ENCODE measurements around the gene PDSS2.

PDSS2 gene

DNA sequence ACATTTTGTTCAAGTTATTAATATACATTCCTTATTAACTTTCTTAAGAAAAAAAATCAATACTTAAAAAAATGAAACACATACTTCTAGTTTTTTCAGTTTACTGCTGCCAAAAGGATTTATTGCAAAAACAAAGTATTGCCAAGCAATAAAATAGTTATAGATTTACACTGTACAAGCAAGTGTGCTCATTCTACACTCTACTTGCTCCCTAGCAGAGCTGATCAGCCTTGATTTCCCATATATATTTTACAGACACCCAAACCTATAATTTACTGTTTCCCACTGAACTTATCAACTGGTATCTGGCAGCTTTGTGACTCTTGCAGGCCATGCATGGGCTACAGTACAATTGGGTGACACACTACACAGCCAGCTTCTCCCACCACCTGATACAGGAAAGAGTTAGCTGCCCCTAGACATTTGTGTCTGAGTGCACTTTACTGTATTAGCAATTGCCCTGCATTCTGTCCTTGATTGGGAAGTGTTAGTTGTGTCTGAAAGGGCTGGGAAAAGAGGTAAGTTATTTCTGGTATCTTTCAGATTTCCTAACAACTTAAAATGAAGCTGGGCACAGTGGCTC, 188.1 kb downstream of the PDSS2 start:
- DNase-seq (ENCODE audit: low spot score) = no peak

DNA sequence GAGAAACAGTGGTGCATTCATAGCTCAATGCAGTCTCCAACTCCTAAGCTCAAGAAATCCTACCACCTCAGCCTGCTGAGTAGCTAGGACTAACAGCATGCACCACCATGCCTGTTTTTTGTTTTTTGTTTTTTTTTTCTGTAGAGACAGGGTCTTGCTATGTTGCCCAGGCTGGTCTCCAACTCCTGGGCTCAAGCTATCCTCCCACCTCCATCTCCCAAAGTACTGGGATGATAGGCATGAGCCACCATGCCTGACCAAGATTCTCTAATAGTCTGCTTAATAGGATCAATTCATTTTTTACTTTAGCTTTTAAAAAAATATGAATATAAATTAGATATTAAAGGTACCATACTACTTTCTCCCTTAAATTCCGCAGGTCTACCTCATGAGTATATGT, 191.7 kb downstream of the PDSS2 start:
- no peak for DNase-seq (ENCODE audit: low spot score)

DNA sequence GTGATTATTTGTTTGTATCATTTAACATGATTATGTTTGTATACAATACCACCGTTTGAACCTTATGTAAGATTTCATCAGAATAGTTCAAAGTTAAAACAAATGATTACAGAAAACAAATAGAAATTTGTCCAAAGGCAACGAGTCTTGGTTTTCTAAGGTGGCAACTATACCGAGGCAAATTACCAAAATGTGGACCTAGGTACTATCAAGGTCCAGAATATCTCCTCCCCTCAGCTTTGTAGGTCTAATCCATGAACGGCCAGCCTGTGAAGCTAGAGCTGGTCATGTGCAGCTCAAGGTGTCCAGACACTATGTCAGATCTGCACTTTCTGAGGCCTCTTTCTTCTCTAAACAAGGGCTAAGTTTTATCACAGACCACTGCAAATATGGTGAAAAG, 192.4 kb downstream of the PDSS2 start:
- DNase-seq (ENCODE audit: low spot score) = no peak

DNA sequence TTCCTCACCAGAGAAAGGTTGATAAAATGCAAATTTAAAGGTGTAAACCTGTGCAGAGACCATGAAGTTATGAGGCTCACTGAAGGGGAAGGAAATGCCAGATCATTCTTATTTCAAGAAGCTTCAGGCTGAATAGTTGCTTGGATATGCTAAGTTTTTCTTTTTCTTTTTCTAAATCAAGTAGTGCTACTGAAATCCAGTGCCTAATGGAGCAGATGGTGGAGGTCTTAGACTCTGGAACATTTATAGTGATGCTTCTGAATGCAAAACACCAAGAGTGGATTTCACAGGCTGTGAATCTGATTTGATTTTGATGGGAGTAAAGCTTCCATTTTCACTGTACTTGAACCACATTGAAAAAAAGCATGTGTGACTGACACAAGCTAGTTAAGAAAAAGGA, 192.8 kb downstream of the PDSS2 start:
- no peak for DNase-seq (ENCODE audit: low spot score)

DNA sequence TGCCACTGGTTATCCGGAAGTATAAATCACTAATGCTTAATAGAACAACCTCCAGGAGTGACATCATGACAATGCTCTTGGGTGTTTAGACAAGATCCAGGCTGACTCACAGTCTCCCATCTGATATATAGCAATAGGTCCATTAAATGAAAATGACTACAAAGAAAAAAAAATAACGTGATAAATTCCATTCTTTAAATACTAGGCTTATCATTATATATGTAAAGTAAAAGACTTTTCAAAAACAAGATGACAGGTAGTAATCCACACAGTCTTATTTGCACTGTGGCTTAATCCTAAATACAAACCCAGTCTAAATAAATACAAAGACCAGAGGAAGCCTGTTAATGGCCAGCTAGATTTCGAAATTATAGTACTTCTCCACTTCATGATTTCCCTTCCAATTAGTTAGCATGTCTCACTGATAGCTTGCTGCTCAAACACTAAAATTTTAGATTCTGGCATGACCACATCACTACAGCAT, 195.0 kb downstream of the PDSS2 start:
- DNase-seq (ENCODE audit: low spot score) = no peak

DNA sequence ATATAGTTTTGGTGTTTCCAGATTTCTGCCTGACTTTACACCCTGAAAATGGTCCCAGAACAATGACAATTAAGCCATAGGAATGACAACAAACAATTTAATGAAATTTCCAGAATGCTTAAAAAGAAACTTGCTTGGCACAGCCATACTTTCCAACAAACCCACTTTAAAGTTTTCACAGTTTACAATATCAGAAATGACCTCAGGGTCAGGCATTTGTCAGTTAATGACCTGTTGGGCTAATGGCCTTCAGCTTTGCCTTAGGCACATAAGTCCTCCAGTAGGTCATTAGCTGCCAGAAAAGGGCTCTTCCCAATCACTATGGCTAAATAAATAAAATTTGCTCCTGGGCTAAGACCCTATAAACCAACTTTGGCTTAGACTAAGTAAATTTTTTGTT, 199.4 kb downstream of the PDSS2 start:
- no peak for DNase-seq (ENCODE audit: low spot score)

DNA sequence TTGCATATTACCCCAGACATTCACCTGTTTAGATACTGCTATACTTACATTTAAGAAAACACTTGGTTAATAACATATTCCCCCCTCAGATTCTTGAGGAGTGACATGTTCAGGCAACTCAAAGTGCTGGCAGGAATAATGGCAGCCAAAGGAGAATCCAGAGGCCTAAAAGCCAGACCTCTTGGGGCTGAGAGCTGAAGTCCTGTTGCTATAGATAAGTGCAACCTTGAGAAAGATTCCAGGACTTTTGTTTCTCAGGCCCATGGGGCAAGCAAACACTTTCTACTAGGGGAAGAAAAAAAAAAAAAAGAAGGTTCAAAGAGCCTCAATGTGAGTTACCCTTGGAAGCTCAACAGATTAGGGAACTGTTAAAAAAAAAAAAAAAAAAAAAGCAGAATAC, 211.2 kb downstream of the PDSS2 start:
- DNase-seq (ENCODE audit: low spot score) = no peak

DNA sequence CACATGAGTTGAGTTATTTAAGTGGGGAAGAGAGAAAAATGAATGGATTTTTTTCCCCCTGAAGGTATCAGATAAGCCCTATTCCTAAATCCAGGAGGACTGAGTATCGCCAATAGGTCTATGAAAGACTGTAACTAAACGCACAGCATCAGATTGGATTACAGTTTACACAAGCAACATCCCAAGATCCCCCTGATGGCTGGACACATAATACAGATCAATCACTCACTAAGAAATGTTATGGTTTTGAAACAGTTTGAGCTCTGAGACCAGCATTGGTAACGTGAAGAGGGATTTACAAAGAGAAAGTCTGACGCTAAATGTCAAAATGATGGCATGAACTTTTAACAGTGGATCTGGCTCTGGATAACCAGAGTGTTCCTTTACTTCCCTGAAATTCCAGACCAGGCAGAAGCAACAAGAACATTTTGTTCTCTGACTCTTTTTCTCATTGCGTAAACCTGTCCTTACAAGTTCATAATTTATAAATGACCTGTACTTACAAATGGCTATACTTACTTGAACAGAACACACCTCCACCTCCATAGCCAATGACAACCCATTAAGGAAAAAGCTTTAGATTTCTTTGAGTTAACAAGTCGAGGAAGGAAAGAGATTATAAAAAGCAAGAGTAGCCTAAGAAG, 212.3 kb downstream of the PDSS2 start:
- no peak for DNase-seq (ENCODE audit: low spot score)

DNA sequence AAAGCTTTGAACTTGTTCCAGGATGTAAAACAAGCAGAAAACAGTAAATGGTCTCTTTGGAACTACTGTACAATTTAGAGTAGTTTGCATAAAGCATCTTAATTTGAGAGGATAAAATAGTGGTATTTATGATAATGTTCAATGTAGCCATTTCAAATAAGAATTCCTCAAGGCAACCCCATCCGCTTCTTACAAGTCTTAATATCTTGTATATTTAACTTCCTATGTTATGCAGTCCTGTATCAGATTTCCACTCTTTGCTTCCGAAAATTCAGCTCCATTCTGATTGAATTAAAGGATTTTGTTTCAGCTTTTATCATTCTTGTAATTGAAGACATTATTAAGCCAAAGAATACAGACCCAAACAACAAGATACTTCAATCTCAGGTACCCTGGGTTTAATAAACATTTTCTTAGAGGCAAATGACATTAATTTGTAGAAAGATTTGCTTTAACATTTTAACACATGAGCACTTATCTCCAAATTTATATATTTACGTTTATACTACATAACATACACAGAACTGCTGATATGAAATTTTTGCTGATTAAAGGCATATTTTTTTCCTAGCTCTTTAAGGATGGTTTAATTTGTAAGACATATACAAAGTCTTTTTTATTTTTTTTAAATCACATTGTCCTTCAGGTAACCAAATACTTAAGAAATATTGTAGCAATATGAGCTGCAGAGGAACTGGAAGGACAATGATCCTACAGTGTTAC, 213.0 kb downstream of the PDSS2 start:
- DNase-seq (ENCODE audit: low spot score) = no peak

DNA sequence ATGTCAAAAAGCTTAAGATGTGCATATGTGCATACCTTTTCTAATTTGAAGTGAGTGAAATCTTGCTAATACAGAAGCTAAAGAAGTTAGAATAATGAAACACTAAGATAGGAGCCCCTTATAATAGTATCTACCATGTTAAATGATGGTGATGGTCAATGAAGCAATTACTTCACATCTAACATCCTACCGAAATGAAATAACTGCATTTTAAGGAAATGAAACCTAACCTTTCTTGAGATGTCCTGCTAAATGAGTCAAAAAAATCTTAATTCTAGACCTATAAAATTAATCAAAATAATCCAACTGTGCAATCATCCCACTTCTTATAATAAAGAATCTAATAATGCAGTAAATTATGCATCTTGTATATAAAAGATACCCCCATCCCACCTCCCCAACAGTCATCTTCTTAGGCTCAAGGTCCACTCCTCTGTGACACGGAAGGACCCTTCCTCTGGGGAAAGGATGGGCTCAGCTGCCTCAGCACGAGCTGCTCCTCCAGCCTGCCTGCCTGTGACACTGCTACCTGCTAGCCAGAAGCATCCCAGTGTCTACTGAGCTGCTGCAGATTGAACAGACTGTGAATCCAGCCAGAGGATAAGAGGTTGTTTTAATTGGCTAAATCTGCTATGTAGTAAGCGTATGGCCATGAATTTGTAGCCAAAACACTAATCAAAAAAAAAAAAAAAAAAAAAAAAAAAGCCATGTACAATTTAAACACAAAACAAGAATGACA, 214.5 kb downstream of the PDSS2 start:
- no peak for DNase-seq (ENCODE audit: low spot score)

DNA sequence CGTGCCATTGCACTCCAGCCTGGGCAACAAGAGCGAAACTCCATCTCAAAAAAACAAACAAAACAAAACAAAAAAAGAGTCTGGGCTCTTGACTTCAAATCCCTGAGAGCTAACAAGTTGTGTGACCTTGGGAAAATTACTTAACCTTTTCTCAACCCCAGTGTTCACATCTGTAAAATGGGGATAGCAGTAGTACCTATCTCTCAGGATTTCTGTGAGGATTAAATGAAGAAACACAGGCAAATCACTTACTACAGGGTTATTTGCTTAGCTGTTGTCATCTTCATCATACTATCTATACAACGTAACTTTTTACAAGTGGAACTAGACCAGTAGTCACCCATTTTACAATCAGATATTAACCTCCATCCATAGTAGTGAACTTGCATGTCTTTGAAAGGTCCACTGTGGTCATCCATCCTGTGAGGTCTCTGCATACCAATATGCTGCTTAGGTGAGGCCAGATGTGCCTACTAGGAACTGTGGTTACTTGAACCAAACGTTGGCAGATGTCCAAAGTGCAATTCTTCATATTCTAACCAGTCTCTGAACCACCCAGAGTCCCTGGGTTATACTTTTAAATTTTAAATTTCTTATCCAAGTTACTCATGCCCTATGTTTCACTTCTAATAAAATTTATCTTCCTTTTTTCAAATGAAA, 215.2 kb downstream of the PDSS2 start:
- no peak for DNase-seq (ENCODE audit: low spot score)

DNA sequence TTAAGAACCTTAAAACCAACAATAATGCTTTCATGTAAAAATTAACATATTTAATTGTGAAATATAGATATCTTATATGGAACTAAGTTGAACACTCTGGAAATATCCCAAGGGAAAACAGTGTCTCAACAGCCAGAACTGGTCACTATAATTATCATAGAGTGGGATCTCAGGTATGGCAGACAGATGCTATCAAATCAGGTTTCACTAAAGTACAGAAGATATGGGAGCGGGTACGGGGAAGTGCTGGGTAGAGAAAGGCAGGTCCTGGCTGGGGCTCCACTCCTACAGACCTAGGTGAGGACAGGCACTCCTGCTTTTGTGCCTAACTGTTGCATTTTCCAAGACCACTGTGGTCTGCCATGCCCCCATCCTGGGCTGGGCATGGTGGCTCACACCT, 215.9 kb downstream of the PDSS2 start:
- no peak for DNase-seq (ENCODE audit: low spot score)

DNA sequence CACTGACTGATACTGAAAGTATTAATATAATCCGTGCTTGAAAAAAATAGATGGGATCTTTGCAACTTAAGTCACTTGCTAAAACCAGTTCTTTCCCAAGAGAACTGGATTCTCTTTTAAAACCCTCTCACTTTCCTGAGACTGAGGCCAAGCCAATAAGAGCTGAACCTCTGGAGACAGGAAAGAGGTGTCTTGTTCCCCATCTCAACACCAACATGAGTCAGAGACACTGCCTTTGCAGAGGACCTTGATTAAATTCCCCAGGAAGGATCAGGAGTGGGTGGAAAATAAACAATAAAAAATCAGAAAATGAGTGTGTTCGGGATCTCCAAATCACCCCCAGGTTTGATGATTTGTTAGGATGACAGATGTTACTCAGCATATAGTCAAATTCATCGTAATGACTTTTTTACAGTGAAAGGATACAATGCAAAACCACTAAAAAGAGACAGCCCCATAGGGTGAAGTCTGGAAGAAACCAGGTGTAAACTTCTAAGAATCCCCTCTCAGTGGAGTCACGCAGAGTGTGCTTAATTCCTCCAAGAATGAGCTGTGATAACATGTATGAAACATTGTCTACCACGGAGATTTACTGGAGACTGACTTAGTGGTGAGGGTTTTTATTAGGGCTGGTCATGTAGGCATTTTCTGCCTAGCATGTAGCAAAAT, 221.2 kb downstream of the PDSS2 start:
- DNase-seq (ENCODE audit: low spot score) = no peak

DNA sequence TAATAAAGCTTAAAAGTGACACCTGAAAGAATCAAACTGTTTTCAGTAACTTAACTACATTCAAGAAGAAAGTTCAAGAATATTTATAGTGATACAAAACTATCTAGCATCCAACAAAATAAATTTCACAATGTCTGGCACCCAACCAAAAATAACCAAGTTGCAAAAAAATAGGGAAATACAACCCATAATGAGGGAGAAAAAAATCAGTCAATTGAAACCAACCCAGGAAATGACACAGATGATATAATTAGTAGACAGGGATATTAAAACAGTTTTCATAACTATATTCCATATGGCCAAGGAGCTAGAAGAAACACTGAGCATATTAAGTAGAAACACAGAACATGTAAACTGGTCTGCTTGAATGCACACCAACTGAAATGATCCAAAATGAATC, 223.9 kb downstream of the PDSS2 start:
- DNase-seq (ENCODE audit: low spot score) = no peak

DNA sequence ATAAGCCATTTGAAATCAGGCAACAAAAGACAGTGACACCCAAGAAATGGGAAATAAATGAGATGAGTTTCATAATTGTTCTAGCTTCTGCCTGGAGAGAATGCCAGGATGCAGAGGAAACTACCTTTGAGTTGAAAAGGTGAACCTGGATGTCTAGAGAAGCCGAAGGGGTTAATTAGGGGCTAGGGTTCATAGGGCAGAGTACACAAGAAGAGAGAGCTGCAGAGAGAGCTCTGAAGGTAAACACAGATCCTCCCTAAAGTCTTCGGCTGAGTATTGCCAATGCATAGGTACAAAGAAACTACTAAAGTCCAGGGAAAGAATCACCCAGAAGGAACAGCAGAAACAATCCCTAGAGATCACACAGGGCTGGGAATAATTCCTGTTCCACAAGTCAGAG, 224.4 kb downstream of the PDSS2 start:
- DNase-seq (ENCODE audit: low spot score) = no peak

DNA sequence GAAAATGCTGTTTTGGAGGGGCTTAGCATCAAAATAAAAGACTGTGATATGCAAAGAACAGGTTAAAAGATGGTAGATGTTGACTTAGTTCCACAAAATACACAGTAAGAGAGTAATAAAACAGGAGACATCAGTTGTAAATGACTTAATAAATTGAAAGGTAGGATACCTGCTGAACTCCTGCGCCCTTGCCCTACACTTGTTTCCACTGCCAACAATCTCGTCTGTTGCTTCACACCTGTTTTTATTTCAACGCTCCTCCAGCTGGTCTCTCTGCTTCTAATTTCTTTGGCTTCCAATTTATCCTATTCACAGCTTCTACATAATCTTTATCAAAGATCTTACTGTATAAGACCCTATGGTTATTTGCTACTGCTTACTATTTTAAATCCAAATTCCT, 228.1 kb downstream of the PDSS2 start:
- DNase-seq (ENCODE audit: low spot score) = no peak

DNA sequence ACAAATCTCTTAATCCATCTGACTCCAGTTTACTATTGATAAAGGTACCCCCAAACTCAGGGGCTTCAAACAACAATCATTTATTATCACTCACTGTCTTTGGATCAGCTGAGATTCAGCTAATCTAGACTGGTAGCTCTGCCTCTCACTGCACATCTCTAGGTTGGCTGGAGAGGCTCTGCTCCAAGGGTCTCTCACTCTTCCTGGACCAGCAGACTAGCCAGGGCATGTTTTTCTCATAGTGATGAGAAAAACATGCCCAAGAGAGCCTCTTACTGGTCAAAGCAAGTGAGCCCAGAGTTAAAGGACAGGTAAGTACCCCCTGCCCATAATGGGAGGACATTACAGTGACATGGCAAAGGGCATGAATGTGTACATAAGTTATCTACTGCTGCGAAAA, 228.9 kb downstream of the PDSS2 start:
- DNase-seq (ENCODE audit: low spot score) = no peak

DNA sequence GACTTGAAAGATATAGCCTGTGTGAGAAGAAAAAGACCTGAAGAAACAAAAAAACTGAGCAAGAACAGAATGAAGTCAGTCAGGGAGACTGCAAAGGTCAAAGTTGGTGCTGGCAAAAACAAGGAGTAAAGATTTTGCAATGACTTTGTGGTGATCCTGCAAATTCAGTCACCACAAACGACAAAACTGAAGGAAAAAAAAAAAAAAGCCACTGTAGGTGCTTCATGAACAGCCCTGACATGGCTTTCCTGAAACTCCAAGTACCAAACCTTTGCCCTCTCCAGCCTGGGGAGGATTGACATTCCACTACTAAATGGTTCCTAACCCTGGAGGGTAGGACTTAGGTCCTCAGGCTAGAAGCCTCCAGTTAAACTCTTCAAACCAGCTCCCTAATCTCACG, 229.3 kb downstream of the PDSS2 start:
- no peak for DNase-seq (ENCODE audit: low spot score)

DNA sequence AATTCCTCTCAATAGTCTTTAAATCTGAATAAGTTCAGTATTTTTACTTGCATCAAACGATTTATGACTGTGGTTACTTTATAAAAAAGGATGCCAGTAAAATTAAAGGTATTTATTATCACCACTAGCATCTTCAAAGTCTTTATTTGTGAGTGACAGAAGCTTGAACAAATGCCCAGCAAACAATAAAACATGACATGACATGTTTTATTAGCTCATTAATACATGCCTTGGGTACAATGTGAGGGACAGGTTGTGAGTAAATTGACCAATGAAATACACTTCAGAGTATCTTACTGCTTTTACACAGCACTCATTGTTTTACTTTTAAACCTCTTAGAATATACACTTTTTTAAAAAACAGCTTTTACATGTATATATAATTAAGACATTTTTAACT, 230.6 kb downstream of the PDSS2 start:
- DNase-seq (ENCODE audit: low spot score) = no peak

DNA sequence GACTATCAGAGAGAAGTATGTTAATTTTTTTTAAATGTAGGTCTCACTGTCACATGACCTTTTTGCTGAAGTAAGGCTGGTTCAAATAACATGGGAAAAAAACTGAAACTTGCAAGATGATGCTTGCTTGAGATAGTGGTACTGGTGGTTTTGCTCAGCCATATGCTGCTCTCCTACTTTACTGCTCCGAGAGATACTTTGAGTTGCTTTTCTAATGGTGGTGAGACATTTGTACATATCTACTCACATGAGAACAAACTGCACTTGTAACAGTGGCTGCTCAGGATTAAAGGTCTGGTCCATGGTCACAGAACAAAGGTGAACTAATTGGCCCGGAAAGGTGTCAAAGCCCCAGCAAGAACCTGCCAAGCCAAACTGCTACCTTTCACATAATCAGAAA, 237.8 kb downstream of the PDSS2 start:
- DNase-seq (ENCODE audit: low spot score) = no peak

DNA sequence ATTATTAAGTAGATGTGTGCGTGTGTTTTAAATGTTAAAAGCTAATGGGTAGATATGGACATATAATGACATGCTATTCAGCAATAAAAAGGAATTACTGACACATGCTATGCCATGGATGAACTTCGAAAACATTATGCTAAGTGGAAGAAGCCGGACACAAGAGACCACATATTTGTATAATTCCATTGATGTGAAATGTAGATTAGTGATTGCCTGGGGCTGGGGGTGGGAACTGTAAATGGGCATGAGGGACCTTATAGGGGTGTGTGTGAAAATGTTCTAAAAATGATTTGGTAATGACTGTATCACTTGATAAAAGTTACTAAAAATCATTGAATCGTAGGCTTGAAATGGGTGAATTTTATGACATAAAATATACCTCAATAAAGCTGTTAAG, 239.5 kb downstream of the PDSS2 start:
- no peak for DNase-seq (ENCODE audit: low spot score)

DNA sequence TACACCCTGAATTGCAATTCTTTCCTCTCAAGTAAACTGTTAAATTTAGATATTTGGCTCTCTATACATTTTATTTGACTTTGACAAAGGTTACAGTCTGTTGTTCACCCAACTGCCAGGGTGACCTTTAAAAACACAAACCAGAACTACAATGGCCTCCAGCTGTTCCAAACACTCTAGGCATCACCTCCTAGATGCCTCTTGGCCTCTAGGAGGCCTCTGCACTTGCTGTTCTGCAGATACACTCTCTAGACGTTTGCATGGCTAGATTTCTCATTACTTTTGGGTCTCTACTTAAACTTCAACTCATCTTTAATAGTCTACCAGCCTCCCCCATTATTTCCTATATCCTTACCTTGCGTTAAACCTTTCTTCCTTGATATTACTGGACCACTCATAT, 241.2 kb downstream of the PDSS2 start:
- DNase-seq (ENCODE audit: low spot score) = no peak
